DND-41 (cell line): ENCODE data around the gene ZC3H18.

Source experiments
- ATAC-seq: fragments of 200-7000 bp; cut with Tn5 transposase; 3 replicates; pipeline ENCODE4 v1.9.1; 2021; ENCODE audit warnings: low read depth; ENCODE audit not compliant: insufficient read depth
- DNase-seq: peaks from one replicate; pipeline ENCODE4 v3.0.0-alpha.2; 2020
- H2AFZ ChIP-seq: 2 replicates; pipeline ENCODE4 v1.6.0; 2012; ENCODE audit warnings: low read depth, low read length
- H3K27ac ChIP-seq: 2 replicates; pipeline ENCODE4 v1.5.1; 2012; ENCODE audit warnings: low read length, inconsistent platforms
- H3K27me3 ChIP-seq: fragments of 200-600 bp; sonication (generic); 2 replicates; pipeline ENCODE4 v1.6.0; 2012; ENCODE audit warnings: low read length, mild to moderate bottlenecking, inconsistent platforms; ENCODE audit not compliant: insufficient read depth, poor library complexity
- H3K36me3 ChIP-seq: 2 replicates; pipeline ENCODE4 v1.5.1; 2012; ENCODE audit warnings: low read length, inconsistent platforms; ENCODE audit not compliant: insufficient read depth
- H3K4me1 ChIP-seq: 2 replicates; pipeline ENCODE4 v1.5.1; 2012; ENCODE audit warnings: mild to moderate bottlenecking, low read length; ENCODE audit not compliant: insufficient read depth
- H3K4me2 ChIP-seq: 2 replicates; pipeline ENCODE4 v1.6.0; 2012; ENCODE audit warnings: mild to moderate bottlenecking, moderate library complexity, low read length, inconsistent platforms; ENCODE audit not compliant: insufficient read depth
- H3K4me3 ChIP-seq, 2 experiments: fragments of 200-600 bp in 1 of 2; shearing (Covaris generic) in 1 of 2; 2 replicates each; pipeline ENCODE4 v1.5.1; 2012 to 2016; ENCODE audit warnings: inconsistent platforms in 2 of 2, low read length in 2 of 2, mild to moderate bottlenecking in 2 of 2, low read depth in 1 of 2, moderate library complexity in 1 of 2
- H3K79me2 ChIP-seq: 2 replicates; pipeline ENCODE4 v1.6.0; 2012; ENCODE audit warnings: low read length, inconsistent platforms; ENCODE audit not compliant: insufficient read depth
- H3K9ac ChIP-seq: 2 replicates; pipeline ENCODE4 v1.6.0; 2012; ENCODE audit warnings: low read depth, mild to moderate bottlenecking, inconsistent platforms, low read length, moderate library complexity
- H3K9me3 ChIP-seq: 2 replicates; pipeline ENCODE4 v1.5.1; 2012; ENCODE audit warnings: low read length, moderate library complexity, mild to moderate bottlenecking, inconsistent platforms; ENCODE audit not compliant: insufficient read depth, severe bottlenecking
- H4K20me1 ChIP-seq: 2 replicates; pipeline ENCODE4 v1.6.0; 2012; ENCODE audit warnings: low read length; ENCODE audit not compliant: insufficient read depth
- CTCF ChIP-seq: IDR thresholded peaks from 2 replicates; pipeline ENCODE4 v1.5.1; 2012; ENCODE audit warnings: borderline replicate concordance, low read length, moderate library complexity, mild to moderate bottlenecking; ENCODE audit not compliant: poor library complexity, severe bottlenecking; ENCODE audit errors: extremely low read depth
- EZH2 ChIP-seq: IDR thresholded peaks from 3 replicates; pipeline ENCODE4 v1.6.1; 2012; ENCODE audit warnings: borderline replicate concordance, low read depth, mild to moderate bottlenecking, moderate library complexity, low read length, inconsistent platforms; ENCODE audit not compliant: severe bottlenecking

Gene ZC3H18

GRCh38 chr16:88560714-88561484 lies 9.3 kb upstream of the ZC3H18 start:
- Histone ChIP-seq H3K79me2 (no peaks in the 10 kb centered on the region), H3K9ac (no peak overlapping the region), H3K4me2 (no peak overlapping the region), H4K20me1 (peaks cover 15% of the 10 kb centered on the region), H3K4me1 (peaks cover 3% of the 10 kb centered on the region; the same call in 1 of the 2 replicates), H3K27ac (no peak overlapping the region), H3K9me3 (no peaks in the 10 kb centered on the region), H3K4me3 (no peak overlapping the region), H3K27me3 (no peaks in the 10 kb centered on the region), H2AFZ (no peak overlapping the region), H3K36me3 (no peaks in the 10 kb centered on the region)
- peak; percentile 66 for DNase-seq
- TF ChIP-seq EZH2 (no peak), CTCF (no peak)
- peak; percentile 74 for ATAC-seq

GRCh38 chr16:88561485-88562359 lies 8.5 kb upstream of the ZC3H18 start:
- no peaks in the 10 kb centered on the region for H3K27me3 ChIP-seq
- TF ChIP-seq EZH2 (no peak), CTCF (peak; percentile 83)
- no peaks in the 10 kb centered on the region for H3K79me2 ChIP-seq
- no peaks in the 10 kb centered on the region for H3K9me3 ChIP-seq
- DNase-seq (peak; percentile 55), ATAC-seq (peak; percentile 67)
- H3K4me3 ChIP-seq: no peak overlapping the region
- no peaks in the 10 kb centered on the region for H3K36me3 ChIP-seq
- peaks cover 15% of the 10 kb centered on the region for H4K20me1 ChIP-seq
- no peak overlapping the region for H2AFZ ChIP-seq
- peaks cover 3% of the 10 kb centered on the region; the same call in 1 of the 2 replicates for H3K4me1 ChIP-seq
- H3K4me2 ChIP-seq: no peak overlapping the region
- no peak overlapping the region for H3K27ac ChIP-seq
- H3K9ac ChIP-seq: no peak overlapping the region

GRCh38 chr16:88566158-88566557 lies 4.0 kb upstream of the ZC3H18 start:
- no peak overlapping the region for H3K4me3 ChIP-seq
- no peak overlapping the region for H2AFZ ChIP-seq
- peaks cover 20% of the 10 kb centered on the region for H3K4me1 ChIP-seq
- H3K9me3 ChIP-seq: no peaks in the 10 kb centered on the region
- no peak for TF ChIP-seq CTCF
- TF ChIP-seq EZH2: no peak
- no peak for DNase-seq
- H3K4me2 ChIP-seq: no peak overlapping the region
- no peak for ATAC-seq
- no peaks in the 10 kb centered on the region for H3K27me3 ChIP-seq
- H3K27ac ChIP-seq: no peak overlapping the region
- no peaks in the 10 kb centered on the region for H3K36me3 ChIP-seq
- H3K9ac ChIP-seq: no peak overlapping the region
- peaks cover 18% of the 10 kb centered on the region for H3K79me2 ChIP-seq
- peaks cover 11% of the 10 kb centered on the region for H4K20me1 ChIP-seq
